ENCODE results near the gene CD244.
A peak's percentile ranks its signal among the peaks of the same experiment; 100 is the strongest.

Gene CD244

GRCh38 chr1:160841079-160841478, 21.6 kb downstream of the CD244 start:
- DNase-seq = no peak

DNA sequence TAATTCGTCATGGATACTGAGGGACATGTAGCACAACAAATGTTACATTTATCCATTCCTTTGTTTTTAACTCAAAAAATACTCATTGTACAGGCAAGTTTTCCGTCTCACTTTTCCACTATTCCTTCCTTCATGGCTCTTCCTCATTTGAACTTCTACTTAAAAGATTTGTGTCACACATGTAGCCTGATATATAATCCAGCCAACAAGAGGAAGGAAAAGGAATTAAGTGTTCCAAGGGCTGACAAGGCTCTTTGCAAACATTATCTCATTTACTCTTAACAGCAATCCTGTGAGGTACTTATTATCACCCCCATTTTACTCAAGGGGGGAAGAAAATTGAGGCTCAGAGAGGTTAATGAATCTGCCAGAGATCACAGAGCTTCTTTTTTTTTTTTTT, 22.9 kb downstream of the CD244 start:
- DNase-seq = no peak

GRCh38 chr1:160838888-160839287, 23.8 kb downstream of the CD244 start:
- DNase-seq = no peak

GRCh38 chr1:160837558-160838205, 25.0 kb downstream of the CD244 start:
- DNase-seq = peak; percentile 68

DNA sequence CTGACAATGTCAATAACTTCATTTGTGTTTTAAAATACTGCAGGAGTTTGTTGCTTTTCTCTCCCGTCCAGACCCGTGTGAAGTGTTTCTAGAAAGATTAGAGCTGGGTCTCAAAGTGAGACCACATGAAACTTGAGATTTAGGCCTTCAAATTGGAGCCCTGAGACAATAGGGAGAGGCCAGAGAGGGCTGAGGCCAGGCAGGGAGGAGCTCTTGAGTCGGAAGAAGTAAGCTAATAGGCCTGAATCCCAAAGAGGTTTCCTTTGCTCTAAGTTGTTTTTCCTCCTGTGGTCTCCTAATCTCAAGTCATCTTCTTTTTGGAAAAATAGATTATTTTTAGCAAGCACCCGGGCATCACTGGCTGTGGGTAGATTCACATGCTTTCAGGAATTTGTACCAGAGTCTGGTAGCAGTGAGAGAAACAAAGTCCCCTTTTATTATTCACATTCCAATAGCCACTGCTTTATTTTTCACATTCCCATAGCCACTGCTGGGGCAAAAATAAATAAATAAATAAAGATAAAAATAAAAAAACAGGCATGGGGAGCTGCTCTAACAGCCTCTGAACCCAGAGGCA, 25.6 kb downstream of the CD244 start:
- no peak for DNase-seq

- no peak for DNase-seq
These were observed 26.1 kb downstream of the CD244 start for GRCh38 chr1:160836561-160836960.

DNA sequence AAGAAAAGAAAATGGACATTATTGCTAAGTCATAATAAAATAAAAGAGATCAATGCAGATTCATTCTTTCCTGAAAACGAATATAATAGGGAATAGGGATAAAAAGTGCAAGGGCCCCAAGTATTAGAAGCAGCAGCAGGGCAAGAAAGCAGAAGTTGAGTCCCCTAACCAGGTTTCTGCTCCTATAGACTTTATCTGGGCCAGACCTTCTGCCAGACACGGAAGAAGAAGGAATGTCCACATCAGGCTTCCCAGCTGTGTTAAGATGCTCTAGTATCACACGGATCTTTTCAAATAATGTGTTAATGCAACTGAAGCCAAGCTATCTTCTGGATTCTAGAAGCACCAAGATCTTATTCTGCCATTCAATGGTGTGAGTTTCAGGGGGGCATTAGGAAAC, 26.9 kb downstream of the CD244 start:
- no peak for DNase-seq

DNA sequence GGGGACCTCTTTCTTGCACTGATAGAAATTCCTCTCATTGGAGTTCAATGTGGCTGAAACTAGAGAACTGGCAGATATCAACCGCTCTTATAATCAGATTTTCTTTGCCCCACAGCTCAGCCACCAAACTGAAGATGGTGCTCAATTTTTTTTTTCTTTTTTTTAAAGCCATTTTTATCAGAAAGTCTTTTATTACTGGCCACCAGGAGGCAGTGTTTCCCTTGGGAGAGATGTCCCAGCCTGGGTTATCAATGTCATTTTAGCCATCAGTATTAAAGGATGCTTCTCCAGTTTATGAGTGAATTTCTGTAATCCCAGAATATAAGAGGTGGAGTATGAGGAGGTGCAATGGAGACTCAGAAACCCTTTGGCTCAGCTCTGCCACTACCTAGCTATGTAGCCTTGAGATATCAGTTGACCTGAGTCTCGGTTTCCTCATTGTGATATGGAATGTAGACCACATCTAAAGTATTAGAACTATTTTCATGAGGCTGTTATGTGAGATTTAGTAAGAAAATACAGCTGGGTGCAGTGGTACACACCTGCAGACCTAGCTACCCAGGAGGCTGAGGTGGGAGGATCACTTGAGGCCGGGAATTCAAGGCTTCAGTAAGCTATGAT, 27.6 kb downstream of the CD244 start:
- peak; percentile 79 for DNase-seq

GRCh38 chr1:160830321-160831153, 32.1 kb downstream of the CD244 start:
- peak; percentile 85 for DNase-seq

- no peak for DNase-seq
These were observed 32.9 kb downstream of the CD244 start for GRCh38 chr1:160829766-160830165.

DNA sequence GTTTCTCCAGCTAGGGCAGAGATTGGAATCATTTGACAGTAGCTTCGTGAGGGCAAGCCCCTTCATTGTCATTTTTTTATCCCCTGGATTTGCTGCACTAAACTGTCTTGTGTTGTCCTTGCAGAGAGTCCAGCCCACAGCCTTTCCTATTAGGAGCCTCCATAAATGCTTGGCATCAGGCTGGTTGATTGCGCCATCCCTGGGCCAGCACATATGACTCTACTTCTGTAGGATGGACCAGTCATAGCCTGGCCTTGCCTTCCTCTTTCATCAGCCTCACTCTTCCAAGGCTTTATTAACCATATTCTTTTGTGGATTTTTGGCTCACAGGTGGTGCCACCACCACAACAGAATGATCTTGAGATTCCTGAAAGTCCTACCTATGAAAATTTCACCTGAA, 35.3 kb downstream of the CD244 start:
- no peak for DNase-seq

- DNase-seq = no peak
These were observed 36.1 kb downstream of the CD244 start for GRCh38 chr1:160826546-160826945.

DNA sequence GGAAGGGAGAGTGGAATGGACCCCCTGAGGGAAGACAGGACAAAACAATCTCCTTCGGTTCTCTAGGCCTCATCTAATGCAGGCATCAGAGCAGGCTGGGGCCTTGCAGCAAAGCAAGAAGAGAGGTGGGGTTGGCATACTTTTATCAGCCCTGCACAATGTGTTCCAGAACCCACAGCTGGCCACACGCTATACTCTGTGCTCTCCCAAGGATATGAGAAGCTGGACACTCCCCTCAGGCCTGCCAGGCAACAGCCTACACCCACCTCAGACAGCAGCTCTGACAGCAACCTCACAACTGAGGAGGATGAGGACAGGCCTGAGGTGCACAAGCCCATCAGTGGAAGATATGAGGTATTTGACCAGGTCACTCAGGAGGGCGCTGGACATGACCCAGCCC, 39.4 kb downstream of the CD244 start:
- DNase-seq = no peak

DNA sequence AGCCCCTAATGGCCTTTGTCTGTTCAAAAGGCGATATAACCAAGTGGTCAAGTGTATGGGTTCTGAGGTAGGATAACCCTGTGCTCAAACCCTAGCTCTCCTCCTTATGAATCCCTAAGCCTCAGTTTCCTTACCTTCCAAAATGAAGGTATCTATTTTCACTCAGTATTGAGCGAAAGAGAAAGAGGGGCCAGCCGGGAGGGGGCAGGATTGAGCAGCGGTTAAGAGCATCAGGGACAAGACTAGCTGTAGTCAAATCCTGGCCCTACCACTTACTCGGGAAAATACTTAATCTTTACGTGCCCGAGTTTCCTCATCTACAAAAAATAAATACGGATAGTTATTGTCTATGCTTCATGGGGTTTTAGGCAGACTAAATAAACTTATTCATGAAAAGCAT, 41.1 kb downstream of the CD244 start:
- DNase-seq = no peak

DNA sequence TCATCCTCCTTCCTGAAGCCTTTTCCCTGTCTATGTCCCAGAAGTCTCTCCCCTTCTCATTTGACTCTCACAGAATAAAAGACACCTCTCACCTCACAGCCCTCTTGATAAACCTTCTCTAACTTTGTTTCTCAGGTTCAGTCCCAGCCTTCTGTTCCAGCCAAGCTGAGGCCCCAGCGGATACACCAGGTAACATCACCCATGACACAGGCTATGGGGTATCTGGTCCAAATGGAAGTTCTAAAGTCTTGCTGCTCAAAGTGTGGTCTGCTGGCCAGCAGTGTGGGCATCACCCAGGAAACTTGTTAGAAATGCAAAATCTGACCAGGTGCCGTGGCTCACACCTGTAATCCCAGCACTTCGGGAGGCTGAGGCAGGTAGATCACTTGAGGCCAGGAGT, 43.5 kb downstream of the CD244 start:
- no peak for DNase-seq

DNA sequence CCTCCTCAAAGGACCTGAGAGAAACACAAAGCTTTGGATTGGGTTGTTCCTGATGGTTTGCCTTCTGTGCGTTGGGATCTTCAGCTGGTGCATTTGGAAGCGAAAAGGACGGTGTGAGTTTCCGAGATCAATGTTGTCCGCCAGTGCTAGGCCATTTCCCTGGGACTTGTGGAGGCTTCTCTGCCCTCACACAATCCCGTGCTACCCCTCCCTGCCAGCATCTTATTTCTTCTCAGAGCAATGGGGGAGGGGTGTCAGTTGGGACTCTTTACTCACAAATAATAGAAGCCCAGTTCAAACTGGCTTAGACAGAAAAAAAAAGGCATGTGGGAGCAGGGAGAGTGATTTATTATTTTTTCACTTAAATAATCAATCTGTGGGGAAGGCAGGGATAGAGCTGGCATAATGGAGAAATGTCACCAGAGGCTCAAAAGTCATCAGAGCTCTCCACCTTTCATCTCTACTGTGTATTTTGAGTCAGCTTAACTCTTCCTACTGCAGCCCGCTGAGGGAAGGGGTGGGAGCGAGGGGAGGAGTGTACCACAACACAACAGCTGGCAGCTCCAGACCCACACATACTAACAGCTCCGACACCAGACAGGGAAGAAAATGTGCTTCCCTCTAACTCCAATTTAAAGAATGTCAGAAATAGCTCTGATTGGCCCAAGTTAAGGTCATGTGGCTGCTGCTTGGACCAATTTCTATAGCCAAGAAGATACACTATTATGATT, 44.3 kb downstream of the CD244 start:
- DNase-seq = no peak

DNA sequence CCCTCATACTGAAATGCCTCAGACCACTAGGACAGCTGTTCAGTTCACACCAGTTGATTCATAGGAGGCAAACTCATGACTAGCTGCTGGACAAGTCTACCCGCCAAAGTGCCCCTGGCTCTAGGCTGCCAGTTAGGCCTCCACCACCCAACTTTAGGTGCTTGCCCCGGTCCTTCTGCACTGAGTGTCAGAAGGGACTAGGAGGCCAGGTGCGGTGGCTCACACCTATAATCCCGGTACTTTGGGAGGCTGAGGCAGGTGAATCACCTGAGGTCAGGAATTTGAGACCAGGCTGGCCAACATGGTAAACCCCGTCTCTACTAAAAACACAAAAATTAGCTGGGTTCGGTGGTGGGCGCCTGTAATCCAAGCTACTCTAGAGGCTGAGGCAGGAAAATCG, 47.8 kb downstream of the CD244 start:
- no peak for DNase-seq

- no peak for DNase-seq
These were observed 48.4 kb downstream of the CD244 start for GRCh38 chr1:160814316-160814715.

- DNase-seq = no peak
These were observed 49.5 kb downstream of the CD244 start for GRCh38 chr1:160813215-160813614.

GRCh38 chr1:160811147-160811546, 51.5 kb downstream of the CD244 start:
- no peak for DNase-seq

DNA sequence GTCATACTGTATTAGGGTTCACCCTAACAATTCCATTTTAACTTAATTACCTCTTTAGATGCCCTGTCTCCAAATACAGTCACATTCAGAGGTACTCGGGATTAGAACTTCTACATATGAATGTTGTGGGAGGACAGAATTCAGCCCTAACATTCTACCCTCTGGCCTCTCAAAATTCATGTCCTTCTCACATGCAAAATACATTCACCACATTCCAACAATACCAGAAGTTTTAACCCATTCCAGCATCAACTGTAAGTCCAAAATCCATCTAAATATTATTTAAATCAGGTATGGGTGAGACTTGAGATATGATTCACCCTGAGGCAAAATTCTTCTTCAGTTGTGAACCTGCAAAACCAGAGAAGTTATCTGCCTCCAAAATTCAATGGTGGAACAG, 52.2 kb downstream of the CD244 start:
- DNase-seq = no peak

GRCh38 chr1:160808289-160808688, 54.4 kb downstream of the CD244 start:
- no peak for DNase-seq

DNA sequence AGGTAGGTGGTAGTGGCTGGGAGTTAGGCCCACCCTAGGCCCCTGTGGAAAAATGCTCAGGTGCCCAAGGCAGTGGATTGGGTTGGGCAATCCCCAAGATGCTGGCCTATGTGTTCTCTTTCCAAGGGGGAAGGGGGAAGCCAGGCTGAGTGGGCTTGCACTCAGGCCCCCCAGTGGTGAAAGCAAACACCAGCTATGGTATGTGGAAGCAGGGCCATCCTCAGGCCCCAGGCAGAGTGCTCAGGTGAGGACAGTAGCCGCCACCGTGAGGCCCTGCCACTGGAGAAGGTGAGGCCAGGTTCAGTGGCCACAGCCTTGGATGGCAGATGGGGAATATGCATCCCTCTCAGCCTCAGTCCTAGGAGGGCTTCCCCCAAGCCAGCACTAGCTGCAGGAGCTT, 54.9 kb downstream of the CD244 start:
- no peak for DNase-seq

All from NCI-H187 treated with DMSO at 0.1 percent for 48 hours (cell line).